Lower leg skin (tissue), 4 donors: ENCODE results near the gene MVK. TPM values are rescaled to one million over a fixed set of nuclear protein-coding genes. Genes with fewer than 3 reads are reported as not detected.

Experiments
- DNase-seq, 2 donors: peaks; one replicate each; pipeline ENCODE4 v3.0.0-alpha.2; 2019; ENCODE audit warnings: low spot score in 2 of 2
- H3K4me3 ChIP-seq: fragments of 200-600 bp; sonication (generic); 2 replicates; pipeline ENCODE4 v1.5.1; 2017; ENCODE audit warnings: mild to moderate bottlenecking, low read depth; ENCODE audit not compliant: poor library complexity, severe bottlenecking
- POLR2A ChIP-seq, 2 donors: fragments of 450-650 bp; IDR thresholded peaks; one replicate each; pipeline ENCODE4 v1.6.1; 2016 to 2017; ENCODE audit warnings: antibody characterized with exemption in 2 of 2, mild to moderate bottlenecking in 1 of 2, moderate library complexity in 1 of 2
- WGBS, 2 donors: methylation state at CpG; one replicate each; pipeline ENCODE4 v1.1.5; 2018; 5-methylcytosine and 5-hydroxymethylcytosine counted together
- intact Hi-C: fragments of 100-400 bp; cut with DNase I; formaldehyde crosslinking; loops from one replicate; pipeline ENCODE4 v1.15.0; 2023; ENCODE audit warnings: low total_unique reads
- total RNA-seq, 4 donors: library from RNA; depleted of rRNA; stranded (reverse); fragments of >200 nt; gene quantifications; one replicate each; pipeline ENCODE4 v1.1.0, GENCODE V29; 2016
- TF ChIP-seq, protein P1 (sequence below), 3 donors: fragments of 450-650 bp; IDR thresholded peaks; one replicate each; pipeline ENCODE4 v1.5.1; 2016; ENCODE audit warnings: antibody characterized with exemption in 3 of 3, mild to moderate bottlenecking in 3 of 3, moderate library complexity in 2 of 3

MVK gene
- total RNA-seq, 4 donors from 2014 or later = 50.1 to 71.9 (median 61.9) TPM

DNA sequence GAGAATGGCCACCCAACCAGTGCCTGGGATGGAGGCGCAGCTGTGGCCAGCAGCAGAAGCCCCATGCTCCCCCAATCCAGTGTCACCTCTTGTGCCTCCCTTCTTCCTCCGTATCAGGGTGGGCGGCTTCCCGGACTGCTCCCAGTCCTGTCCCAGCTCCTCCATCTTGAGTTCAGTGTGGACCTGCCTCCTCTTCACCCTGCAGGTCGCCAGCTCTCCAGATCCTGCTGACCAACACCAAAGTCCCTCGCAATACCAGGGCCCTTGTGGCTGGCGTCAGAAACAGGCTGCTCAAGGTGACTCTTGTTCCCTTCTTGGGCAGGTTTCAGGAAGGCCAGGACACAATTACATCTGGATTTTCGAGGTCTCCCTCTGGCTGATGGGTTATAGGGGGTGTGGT, 17.0 kb downstream of the MVK start:
- WGBS, 2 donors = 83 to 84% methylated on average over 8 of the region's 8 CpGs
- TF ChIP-seq, protein P1, sequence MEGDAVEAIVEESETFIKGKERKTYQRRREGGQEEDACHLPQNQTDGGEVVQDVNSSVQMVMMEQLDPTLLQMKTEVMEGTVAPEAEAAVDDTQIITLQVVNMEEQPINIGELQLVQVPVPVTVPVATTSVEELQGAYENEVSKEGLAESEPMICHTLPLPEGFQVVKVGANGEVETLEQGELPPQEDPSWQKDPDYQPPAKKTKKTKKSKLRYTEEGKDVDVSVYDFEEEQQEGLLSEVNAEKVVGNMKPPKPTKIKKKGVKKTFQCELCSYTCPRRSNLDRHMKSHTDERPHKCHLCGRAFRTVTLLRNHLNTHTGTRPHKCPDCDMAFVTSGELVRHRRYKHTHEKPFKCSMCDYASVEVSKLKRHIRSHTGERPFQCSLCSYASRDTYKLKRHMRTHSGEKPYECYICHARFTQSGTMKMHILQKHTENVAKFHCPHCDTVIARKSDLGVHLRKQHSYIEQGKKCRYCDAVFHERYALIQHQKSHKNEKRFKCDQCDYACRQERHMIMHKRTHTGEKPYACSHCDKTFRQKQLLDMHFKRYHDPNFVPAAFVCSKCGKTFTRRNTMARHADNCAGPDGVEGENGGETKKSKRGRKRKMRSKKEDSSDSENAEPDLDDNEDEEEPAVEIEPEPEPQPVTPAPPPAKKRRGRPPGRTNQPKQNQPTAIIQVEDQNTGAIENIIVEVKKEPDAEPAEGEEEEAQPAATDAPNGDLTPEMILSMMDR (IDR thresholded peaks at IDR 0.05) = no peak
- no peak for TF ChIP-seq POLR2A (IDR thresholded peaks at IDR 0.05)
- intact Hi-C loops = no loop called here
- H3K4me3 ChIP-seq = no peak overlapping the region
- DNase-seq = no peak

DNA sequence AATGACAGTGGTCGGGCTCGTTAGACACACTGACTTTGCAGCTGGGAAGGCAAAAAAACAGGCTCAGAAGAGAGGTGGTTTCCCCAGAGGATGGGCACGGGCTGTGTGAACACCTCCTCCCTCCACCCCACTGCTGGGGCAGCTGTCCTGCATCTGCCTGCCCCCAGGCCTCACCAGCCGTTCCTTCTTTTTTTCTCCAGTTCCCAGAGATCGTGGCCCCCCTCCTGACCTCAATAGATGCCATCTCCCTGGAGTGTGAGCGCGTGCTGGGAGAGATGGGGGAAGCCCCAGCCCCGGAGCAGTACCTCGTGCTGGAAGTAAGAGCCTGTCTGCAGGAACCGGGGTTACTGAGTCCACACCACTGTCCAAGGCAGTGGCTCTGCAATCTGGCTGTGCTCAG, 17.4 kb downstream of the MVK start:
- intact Hi-C loops = no loop called here
- no peak for TF ChIP-seq POLR2A (IDR thresholded peaks at IDR 0.05)
- TF ChIP-seq, protein P1 (IDR thresholded peaks at IDR 0.05) = no peak
- H3K4me3 ChIP-seq = no peak overlapping the region
- no peak for DNase-seq
- WGBS, 2 donors = 66% methylated on average over 10 of the region's 10 CpGs

DNA sequence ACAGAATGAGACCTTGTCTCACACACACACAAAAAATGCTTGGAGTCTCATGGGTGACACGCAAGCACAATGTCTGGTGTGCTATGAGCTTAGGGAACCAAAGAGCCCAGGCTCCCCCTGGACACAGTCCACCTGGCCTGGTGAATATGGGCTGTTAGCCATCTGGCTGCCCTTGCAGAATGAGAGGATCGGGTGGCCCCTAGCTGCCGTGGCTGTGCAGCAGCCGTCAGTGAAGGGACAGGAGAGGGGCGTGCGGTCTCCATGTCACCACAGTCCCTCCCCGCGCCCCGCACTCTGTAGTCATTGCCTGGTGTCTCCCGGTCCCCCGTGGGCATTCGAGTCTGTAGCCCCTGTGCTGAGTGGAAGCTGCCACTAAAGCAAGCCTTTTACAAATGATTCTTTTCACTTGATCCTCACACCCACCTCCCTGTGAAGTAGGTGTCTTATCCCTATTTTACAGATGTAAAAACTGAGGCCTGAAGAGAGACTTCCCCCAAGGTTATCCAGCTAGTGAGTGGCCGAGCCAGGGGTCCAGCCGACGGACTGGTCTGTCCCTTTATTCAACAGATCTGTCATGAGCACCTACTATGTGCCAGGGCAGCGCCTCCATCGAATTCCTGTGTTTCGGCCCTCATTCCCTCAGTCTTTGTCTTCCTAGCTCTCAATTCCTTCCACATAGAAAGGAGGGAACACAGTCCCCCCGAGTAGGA, 18.8 kb downstream of the MVK start:
- intact Hi-C loops = no loop called here
- 91 to 94% methylated on average over 19 of the region's 19 CpGs for WGBS, 2 donors

DNA sequence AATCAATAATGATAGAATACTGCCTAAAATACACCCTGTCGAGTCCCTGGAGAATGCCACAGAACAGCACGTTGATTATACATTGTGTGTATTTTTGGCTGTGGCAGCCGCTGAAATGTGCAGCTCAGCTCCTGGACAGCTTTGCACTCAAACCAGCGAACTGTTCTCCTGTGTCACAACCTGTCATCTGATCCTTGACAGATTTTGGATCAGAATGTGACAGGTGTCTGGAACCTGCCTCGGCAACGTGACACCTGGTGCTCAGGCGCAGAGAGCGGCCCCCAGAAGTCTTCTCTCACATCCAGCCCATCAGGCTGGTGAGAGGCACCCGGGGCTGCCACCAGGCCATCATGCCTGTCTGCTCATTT, 19.3 kb downstream of the MVK start:
- TF ChIP-seq POLR2A (IDR thresholded peaks at IDR 0.05) = no peak
- TF ChIP-seq, protein P1 (IDR thresholded peaks at IDR 0.05) = no peak
- WGBS, 2 donors = 82 to 85% methylated on average over 9 of the region's 9 CpGs
- no peak overlapping the region for H3K4me3 ChIP-seq
- DNase-seq = no peak
- intact Hi-C loops = no loop called here

More for the DNA sequence above, 18.8 kb downstream of the MVK start:
- TF ChIP-seq, protein P1 (IDR thresholded peaks at IDR 0.05) = no peak
- no peak for TF ChIP-seq POLR2A (IDR thresholded peaks at IDR 0.05)
- no peak overlapping the region for H3K4me3 ChIP-seq
- no peak for DNase-seq

DNA sequence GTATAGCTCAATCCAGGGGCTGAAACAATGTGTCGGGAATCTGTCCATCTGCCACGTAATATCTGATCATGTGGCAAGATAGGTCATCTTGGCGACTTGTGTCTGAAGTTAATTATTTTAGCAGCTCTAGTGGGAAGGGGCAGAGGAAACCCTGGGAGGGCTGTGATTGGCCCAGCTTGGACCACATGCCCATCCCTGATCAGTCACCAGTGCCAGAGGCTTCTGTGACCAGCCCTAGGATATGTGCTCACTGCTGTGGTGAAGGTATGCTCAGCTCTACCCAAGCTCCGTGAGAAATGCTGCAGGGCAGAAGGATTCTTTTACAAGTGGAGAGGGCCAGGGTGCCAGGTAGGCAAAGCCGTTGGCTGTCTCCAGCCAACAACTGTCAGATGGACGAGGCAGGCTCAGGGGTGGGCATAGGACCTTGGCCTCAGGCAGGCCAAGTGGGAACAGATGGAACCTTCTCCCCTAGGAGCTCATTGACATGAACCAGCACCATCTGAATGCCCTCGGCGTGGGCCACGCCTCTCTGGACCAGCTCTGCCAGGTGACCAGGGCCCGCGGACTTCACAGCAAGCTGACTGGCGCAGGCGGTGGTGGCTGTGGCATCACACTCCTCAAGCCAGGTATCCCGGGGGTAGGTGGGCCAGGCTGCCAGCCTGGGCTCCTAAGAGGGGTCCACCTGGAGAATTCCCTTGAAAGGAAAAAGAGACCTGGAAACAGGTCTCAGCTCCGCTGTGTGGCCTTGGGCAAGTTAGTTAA, 21.1 kb downstream of the MVK start:
- TF ChIP-seq, protein P1 (IDR thresholded peaks at IDR 0.05) = no peak
- TF ChIP-seq POLR2A (IDR thresholded peaks at IDR 0.05) = no peak
- DNase-seq = no peak
- intact Hi-C loops = no loop called here
- WGBS, 2 donors = 81 to 83% methylated on average over 14 to 15 of the region's 15 CpGs
- no peak overlapping the region for H3K4me3 ChIP-seq
